Stomach (tissue), 4 donors: ENCODE measurements around the gene ZNF534.

Experiments
- POLR2AphosphoS5 ChIP-seq, 3 donors: sonication (generic); formaldehyde crosslinking; IDR thresholded peaks; one replicate each; pipeline ENCODE4 v1.6.1; 2016; ENCODE audit warnings: antibody characterized with exemption in 3 of 3
- TF ChIP-seq, protein P1 (sequence below), 7 experiments: fragments of 450-650 bp in 4 of 7; fragments of 200-600 bp in 3 of 7; sonication (generic) in 3 of 7; IDR thresholded peaks; one replicate each; pipeline ENCODE4 v1.5.1; 2016 to 2019; ENCODE audit warnings: antibody characterized with exemption in 7 of 7, control low read depth in 2 of 7, mild to moderate bottlenecking in 1 of 7

DNA sequence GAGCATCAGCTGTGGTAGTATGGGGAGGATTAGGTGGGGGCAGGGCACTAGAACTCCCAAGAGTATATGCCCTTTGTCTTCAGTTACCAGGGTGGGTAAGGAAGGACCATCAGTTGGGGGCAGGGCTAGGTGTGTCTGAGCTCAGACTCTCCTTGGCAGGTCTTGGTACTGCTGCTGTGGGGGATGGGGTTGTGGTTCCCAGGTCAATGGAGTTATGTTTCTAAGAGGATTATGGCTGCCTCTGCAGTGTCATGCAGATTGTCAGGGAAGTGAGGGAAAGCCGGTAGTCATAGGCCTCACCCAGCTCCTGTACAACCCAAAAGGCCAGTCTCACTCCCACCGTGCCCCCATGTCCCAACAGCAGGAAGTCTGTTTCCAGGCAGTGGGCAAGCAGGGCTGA, 15.6 kb downstream of the ZNF534 start:
- TF ChIP-seq, protein P1, sequence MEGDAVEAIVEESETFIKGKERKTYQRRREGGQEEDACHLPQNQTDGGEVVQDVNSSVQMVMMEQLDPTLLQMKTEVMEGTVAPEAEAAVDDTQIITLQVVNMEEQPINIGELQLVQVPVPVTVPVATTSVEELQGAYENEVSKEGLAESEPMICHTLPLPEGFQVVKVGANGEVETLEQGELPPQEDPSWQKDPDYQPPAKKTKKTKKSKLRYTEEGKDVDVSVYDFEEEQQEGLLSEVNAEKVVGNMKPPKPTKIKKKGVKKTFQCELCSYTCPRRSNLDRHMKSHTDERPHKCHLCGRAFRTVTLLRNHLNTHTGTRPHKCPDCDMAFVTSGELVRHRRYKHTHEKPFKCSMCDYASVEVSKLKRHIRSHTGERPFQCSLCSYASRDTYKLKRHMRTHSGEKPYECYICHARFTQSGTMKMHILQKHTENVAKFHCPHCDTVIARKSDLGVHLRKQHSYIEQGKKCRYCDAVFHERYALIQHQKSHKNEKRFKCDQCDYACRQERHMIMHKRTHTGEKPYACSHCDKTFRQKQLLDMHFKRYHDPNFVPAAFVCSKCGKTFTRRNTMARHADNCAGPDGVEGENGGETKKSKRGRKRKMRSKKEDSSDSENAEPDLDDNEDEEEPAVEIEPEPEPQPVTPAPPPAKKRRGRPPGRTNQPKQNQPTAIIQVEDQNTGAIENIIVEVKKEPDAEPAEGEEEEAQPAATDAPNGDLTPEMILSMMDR (IDR thresholded peaks at IDR 0.05): no peak
- TF ChIP-seq POLR2AphosphoS5 (IDR thresholded peaks at IDR 0.05): no peak
